ENCODE data around the gene SORCS2.

SORCS2 gene

DNA sequence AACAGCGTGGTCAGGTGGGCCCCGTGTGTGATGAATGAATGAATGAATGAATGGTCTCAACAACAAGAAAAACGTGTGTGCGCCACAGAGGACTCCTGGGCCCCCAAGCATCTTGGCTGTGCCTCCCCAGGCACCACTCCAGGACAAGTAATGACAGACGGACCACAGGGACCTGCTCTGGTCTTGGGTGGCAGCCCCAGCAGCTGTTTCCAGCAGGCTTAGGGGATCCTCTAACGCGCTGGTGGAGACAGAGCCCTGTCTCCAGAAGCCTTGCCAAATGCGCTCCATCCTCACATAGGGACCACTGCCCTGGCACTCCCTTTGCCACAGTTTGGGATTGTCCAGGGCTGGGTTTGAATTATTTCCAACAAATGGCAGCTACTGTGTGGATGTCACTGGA, 203.3 kb downstream of the SORCS2 start:
- TF ChIP-seq, protein P1, sequence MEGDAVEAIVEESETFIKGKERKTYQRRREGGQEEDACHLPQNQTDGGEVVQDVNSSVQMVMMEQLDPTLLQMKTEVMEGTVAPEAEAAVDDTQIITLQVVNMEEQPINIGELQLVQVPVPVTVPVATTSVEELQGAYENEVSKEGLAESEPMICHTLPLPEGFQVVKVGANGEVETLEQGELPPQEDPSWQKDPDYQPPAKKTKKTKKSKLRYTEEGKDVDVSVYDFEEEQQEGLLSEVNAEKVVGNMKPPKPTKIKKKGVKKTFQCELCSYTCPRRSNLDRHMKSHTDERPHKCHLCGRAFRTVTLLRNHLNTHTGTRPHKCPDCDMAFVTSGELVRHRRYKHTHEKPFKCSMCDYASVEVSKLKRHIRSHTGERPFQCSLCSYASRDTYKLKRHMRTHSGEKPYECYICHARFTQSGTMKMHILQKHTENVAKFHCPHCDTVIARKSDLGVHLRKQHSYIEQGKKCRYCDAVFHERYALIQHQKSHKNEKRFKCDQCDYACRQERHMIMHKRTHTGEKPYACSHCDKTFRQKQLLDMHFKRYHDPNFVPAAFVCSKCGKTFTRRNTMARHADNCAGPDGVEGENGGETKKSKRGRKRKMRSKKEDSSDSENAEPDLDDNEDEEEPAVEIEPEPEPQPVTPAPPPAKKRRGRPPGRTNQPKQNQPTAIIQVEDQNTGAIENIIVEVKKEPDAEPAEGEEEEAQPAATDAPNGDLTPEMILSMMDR (IDR thresholded peaks at IDR 0.05; ENCODE audit: control extremely low read depth, extremely low read depth, low read depth, missing control alignments), result no peak
- CTCF ChIA-PET, result no interaction called here
- POLR2A ChIA-PET, result no interaction called here
- DNase-seq (ENCODE audit: extremely low spot score), result no peak

GRCh38 chr4:7396186-7396910, 204.0 kb downstream of the SORCS2 start:
- ChIA-PET POLR2A (no interaction called here), CTCF (no interaction called here)
- no peak for DNase-seq (ENCODE audit: extremely low spot score)
- TF ChIP-seq, protein P1 (IDR thresholded peaks at IDR 0.05; ENCODE audit: control extremely low read depth, extremely low read depth, low read depth, missing control alignments), result no peak

DNA sequence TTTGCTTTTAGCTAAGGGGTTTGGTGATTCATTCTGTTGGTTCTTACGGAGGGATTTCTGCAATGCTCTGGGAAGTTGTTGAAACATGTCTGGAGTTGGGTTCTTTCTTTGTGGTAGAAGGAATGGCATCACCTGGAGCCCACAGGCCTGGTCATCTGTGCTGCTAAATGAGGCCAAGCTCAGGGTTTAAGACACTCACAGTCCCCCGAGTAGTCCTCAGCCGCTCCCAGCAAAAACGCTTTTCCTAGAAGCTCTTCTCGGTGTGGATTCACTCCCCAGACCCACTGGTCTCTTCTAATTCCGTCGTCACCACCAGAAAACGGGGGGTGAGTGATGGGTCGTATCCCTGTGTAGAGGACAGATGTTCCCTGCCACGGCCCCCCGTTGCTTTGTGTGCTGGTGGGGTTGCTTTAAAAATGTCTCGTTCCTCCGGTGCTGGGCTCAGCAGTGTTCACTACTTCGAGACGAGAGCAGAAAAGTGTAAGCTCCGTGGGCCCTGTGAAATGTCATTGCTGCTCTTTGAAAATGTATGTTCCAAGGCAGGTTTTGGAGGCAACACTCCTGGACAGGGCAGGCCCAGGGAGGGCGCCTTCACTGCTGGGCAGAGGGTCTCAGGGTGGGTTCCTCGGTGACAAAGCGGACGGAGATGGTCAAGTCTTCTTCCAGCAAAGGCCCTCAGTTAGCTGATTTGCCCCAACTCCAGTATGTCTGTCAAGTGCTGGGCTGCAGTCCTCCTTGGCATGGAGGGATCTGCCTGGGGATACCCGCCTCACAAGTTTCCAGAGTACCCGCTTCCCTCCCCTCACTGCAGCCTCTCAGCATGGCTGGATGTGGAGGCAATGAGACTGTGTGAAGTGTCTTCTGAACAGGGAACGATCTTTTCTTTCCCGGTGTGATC, 205.1 kb downstream of the SORCS2 start:
- DNase-seq (ENCODE audit: extremely low spot score), result no peak
- POLR2A ChIA-PET, result no interaction called here
- TF ChIP-seq, protein P1 (IDR thresholded peaks at IDR 0.05; ENCODE audit: control extremely low read depth, extremely low read depth, low read depth, missing control alignments), result no peak
- CTCF ChIA-PET, result no interaction called here

DNA sequence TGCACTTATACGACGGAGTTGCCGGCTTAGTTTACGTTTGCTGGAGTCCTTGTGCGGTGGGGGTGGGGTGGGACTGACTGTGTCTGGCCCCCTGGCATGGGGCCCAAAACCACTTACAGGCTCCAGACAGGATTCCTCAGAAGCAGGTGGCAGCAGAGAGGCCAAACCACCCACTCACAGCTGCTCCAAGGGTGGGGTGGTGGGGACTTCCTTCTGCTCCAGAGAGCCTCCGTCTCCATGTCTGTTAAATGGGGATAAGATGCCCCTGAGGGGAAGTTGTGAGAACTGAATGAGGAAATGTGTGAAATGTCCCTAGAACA, 205.7 kb downstream of the SORCS2 start:
- TF ChIP-seq, protein P1 (IDR thresholded peaks at IDR 0.05; ENCODE audit: control extremely low read depth, extremely low read depth, low read depth, missing control alignments), result no peak
- CTCF ChIA-PET, result no interaction called here
- DNase-seq (ENCODE audit: extremely low spot score), result no peak
- POLR2A ChIA-PET, result no interaction called here

DNA sequence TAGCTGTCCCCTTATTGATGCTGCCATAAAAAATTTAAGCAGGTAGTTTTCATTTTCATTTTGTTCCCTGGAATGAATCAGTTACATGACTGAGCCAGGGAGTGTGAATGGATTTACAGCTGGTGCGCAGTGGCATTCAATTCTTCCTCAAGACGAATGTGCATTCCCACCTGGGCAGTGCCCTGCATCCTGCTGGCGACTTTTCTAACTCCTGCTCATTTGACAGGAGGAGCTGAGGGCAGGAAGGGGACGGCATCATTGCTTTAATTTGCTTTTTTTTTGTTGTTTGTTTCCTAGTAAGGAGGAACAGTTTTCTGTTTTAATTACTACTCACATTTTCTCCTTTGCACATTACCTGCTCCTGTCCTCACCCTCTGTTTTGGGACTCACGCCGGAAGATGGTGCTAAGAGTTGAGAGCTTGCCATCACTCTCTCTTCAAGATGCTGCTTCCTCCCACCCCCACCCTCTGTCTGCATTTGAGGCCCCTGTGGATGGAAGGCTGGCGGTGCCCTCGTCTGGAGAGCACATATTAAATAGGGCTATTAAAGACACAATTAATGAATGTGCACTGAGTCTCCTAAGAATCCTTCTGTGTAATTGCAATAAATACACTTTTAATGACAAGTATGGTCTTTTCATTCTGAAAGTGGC, 206.6 kb downstream of the SORCS2 start:
- CTCF ChIA-PET, result no interaction called here
- TF ChIP-seq, protein P1 (IDR thresholded peaks at IDR 0.05; ENCODE audit: control extremely low read depth, extremely low read depth, low read depth, missing control alignments), result no peak
- POLR2A ChIA-PET, result no interaction called here
- DNase-seq (ENCODE audit: extremely low spot score), result no peak

GRCh38 chr4:7399440-7400234, 207.3 kb downstream of the SORCS2 start:
- POLR2A ChIA-PET, result no interaction called here

More at GRCh38 chr4:7399440-7400234, 207.3 kb downstream of the SORCS2 start:
- CTCF ChIA-PET, result no interaction called here
- DNase-seq (ENCODE audit: extremely low spot score), result no peak
- TF ChIP-seq, protein P1 (IDR thresholded peaks at IDR 0.05; ENCODE audit: control extremely low read depth, extremely low read depth, low read depth, missing control alignments), result no peak

Data from GM10248 (cell line).